ENCODE measurements around the gene LAMC2. TPM values are rescaled to one million over a fixed set of nuclear protein-coding genes. Genes with fewer than 3 reads are reported as not detected.

The LAMC2 gene
- total and polyA plus RNA-seq, 2 experiments from 2014 or later = 0.42 to 0.43 TPM

- Histone ChIP-seq H3K27me3 (no peaks in the 10 kb centered on the region), H3K4me3 (no peak overlapping the region), H3K4me1 (ENCODE audit: low read depth) (no peaks in the 10 kb centered on the region), H3K36me3 (no peaks in the 10 kb centered on the region), H3K27ac (no peak overlapping the region), H3K9me3 (ENCODE audit: low read depth) (no peaks in the 10 kb centered on the region)
- TF ChIP-seq, protein P1, sequence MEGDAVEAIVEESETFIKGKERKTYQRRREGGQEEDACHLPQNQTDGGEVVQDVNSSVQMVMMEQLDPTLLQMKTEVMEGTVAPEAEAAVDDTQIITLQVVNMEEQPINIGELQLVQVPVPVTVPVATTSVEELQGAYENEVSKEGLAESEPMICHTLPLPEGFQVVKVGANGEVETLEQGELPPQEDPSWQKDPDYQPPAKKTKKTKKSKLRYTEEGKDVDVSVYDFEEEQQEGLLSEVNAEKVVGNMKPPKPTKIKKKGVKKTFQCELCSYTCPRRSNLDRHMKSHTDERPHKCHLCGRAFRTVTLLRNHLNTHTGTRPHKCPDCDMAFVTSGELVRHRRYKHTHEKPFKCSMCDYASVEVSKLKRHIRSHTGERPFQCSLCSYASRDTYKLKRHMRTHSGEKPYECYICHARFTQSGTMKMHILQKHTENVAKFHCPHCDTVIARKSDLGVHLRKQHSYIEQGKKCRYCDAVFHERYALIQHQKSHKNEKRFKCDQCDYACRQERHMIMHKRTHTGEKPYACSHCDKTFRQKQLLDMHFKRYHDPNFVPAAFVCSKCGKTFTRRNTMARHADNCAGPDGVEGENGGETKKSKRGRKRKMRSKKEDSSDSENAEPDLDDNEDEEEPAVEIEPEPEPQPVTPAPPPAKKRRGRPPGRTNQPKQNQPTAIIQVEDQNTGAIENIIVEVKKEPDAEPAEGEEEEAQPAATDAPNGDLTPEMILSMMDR (IDR thresholded peaks at IDR 0.05; ENCODE audit: low read depth, low read length) = no peak
- DNase-seq (ENCODE audit: low read depth in 1 of 2, low spot score in 1 of 2) = no peak
Observed at GRCh38 chr1:183259924-183260323, 73.9 kb downstream of the LAMC2 start.

DNA sequence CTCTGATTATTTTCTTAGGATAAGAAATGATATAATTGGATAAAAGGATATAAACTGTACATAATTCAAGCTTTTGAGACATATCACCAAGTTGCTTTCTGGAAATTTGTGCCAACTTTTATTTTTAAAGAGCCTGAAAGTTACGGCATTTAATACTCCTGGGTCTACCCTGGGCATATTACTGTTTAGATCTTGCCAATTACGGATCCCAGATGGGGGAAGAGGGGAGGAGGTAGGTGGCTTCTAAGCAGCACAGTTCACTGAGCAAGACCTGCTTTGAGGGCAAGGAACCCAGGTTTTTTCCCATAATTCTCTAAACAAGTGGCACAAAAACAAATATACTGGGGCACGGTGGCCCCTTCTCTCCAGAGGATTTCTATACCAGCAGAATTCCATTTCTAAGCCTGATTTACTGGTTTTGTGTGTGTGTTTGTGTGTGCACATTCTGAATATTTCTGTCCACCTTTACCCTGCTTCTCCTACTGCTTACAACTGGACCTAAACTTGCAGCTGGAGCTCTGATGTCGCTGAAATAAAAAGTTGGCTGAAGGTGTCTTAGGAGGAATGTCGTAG is 76.7 kb downstream of the LAMC2 start:
- Histone ChIP-seq H3K27me3 (no peaks in the 10 kb centered on the region), H3K36me3 (no peaks in the 10 kb centered on the region), H3K9me3 (ENCODE audit: low read depth) (no peaks in the 10 kb centered on the region), H3K4me3 (no peak overlapping the region), H3K27ac (no peak overlapping the region), H3K4me1 (ENCODE audit: low read depth) (no peaks in the 10 kb centered on the region)
- TF ChIP-seq, protein P1 (IDR thresholded peaks at IDR 0.05; ENCODE audit: low read depth, low read length) = no peak
- no peak for DNase-seq (ENCODE audit: low read depth in 1 of 2, low spot score in 1 of 2)

GRCh38 chr1:183263886-183264602 is 78.0 kb downstream of the LAMC2 start:
- no peak for DNase-seq (ENCODE audit: low read depth in 1 of 2, low spot score in 1 of 2)
- H3K4me3 ChIP-seq = no peak overlapping the region
- H3K9me3 ChIP-seq (ENCODE audit: low read depth) = no peaks in the 10 kb centered on the region
- TF ChIP-seq, protein P1 (IDR thresholded peaks at IDR 0.05; ENCODE audit: low read depth, low read length) = no peak
- H3K27ac ChIP-seq = no peak overlapping the region
- H3K4me1 ChIP-seq (ENCODE audit: low read depth) = no peaks in the 10 kb centered on the region
- no peaks in the 10 kb centered on the region for H3K36me3 ChIP-seq
- H3K27me3 ChIP-seq = no peaks in the 10 kb centered on the region

GRCh38 chr1:183267646-183268431 is 81.8 kb downstream of the LAMC2 start:
- TF ChIP-seq, protein P1 (IDR thresholded peaks at IDR 0.05; ENCODE audit: low read depth, low read length) = no peak
- H3K27me3 ChIP-seq = no peaks in the 10 kb centered on the region
- DNase-seq (ENCODE audit: low read depth in 1 of 2, low spot score in 1 of 2) = peak in 1 of 2 donors; percentile 97
- H3K9me3 ChIP-seq (ENCODE audit: low read depth) = no peaks in the 10 kb centered on the region
- no peaks in the 10 kb centered on the region for H3K36me3 ChIP-seq
- H3K4me1 ChIP-seq (ENCODE audit: low read depth) = no peaks in the 10 kb centered on the region
- no peak overlapping the region for H3K4me3 ChIP-seq
- H3K27ac ChIP-seq = no peak overlapping the region

- Histone ChIP-seq H3K9me3 (ENCODE audit: low read depth) (no peaks in the 10 kb centered on the region), H3K27ac (no peak overlapping the region), H3K36me3 (no peaks in the 10 kb centered on the region), H3K4me1 (ENCODE audit: low read depth) (no peaks in the 10 kb centered on the region), H3K27me3 (no peaks in the 10 kb centered on the region), H3K4me3 (no peak overlapping the region)
- TF ChIP-seq, protein P1 (IDR thresholded peaks at IDR 0.05; ENCODE audit: low read depth, low read length) = no peak
- DNase-seq (ENCODE audit: low read depth in 1 of 2, low spot score in 1 of 2) = peak in 1 of 2 donors; percentile 86
Observed at GRCh38 chr1:183270541-183271141, 84.6 kb downstream of the LAMC2 start.
